Right atrium auricular region (tissue), 2 donors: ENCODE results near the gene UTS2. TPM values are rescaled to one million over a fixed set of nuclear protein-coding genes. Genes with fewer than 3 reads are reported as not detected.

Experiments
- DNase-seq: peaks from one replicate; pipeline ENCODE4 v3.0.0-alpha.2; 2019; ENCODE audit warnings: low spot score
- H3K27ac ChIP-seq, 2 donors: fragments of 200-600 bp; sonication (generic); 1 replicate in 1 of 2; 2 replicates in 1 of 2; pipeline ENCODE4 v1.5.1; 2016 to 2019
- H3K27me3 ChIP-seq, 2 donors: fragments of 200-600 bp; sonication (generic); one replicate each; pipeline versions ENCODE4 v1.5.1 to v1.6.0; 2017 to 2019
- H3K36me3 ChIP-seq: fragments of 200-600 bp; sonication (generic); one replicate; pipeline ENCODE4 v1.5.1; 2016
- H3K4me1 ChIP-seq, 2 donors: fragments of 200-600 bp; sonication (generic); one replicate each; pipeline versions ENCODE4 v1.5.1 to v1.6.0; 2017 to 2019
- H3K4me3 ChIP-seq, 2 donors: fragments of 200-600 bp; sonication (generic); 1 replicate in 1 of 2; 2 replicates in 1 of 2; pipeline ENCODE4 v1.5.1; 2017 to 2019; ENCODE audit warnings: mild to moderate bottlenecking in 1 of 2, moderate library complexity in 1 of 2
- H3K9me3 ChIP-seq, 2 donors: fragments of 200-600 bp; sonication (generic); one replicate each; pipeline ENCODE4 v1.5.1; 2019
- CTCF ChIP-seq, 2 donors: fragments of 200-600 bp; sonication (generic); IDR thresholded peaks; one replicate each; pipeline ENCODE4 v1.5.1; 2019; ENCODE audit warnings: antibody characterized with exemption in 2 of 2
- total RNA-seq, 2 donors: library from RNA; depleted of rRNA; stranded (reverse); fragments of >200 nt; gene quantifications; one replicate each; pipeline ENCODE4 v1.1.0, GENCODE V29; 2016

The UTS2 gene
- total RNA-seq, result not detected

DNA sequence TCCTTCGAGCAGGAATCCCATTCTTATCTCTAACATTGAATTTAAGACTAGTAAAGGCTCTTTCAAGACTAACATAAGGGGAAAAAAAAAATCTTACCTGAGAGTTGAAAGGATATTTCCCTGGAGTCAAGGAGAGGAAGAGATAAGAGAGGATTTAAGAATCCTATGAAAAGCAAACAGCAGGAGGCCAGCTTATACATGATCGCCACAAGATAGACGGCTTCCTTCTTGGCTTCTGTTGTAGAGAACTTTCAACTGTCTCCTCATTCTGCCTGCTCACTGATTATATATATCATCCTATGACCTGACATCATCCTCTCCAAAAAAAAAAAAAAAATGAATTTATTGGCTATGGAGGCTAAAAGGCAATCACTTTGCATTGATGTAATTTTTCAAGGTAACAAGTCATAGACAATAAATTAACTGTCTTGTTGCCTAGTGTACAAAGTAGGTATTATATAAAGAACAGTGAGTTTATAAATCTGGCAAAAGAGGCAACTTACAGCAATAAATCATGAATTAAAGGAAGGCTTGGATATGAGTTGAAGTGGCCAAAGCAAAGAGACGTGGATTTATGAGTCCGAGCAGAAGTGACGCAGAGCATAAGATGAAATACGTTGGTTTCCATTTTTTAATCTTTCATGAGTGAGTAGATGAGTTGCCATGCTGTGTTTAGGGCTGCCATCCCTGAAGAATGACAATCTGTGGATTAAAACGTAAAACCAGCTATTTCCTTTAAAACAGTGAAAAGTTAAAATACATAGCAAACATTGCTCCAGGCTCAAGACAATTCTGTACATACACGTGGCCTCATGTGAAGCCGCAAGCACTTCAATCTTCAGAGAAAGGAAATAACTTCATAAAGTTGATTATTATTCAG is at the start of gene UTS2:
UTS2 (minus strand) TSS at position 262 of the 880 bp plus-strand sequence; CDS start at position 200, 62 bp downstream.
- DNase-seq, result no peak
- TF ChIP-seq CTCF (IDR thresholded peaks at IDR 0.05), result no peak
- no peaks in the 10 kb centered on the region for H3K9me3 ChIP-seq
- no peaks in the 10 kb centered on the region for H3K27me3 ChIP-seq
- no peaks in the 10 kb centered on the region for H3K36me3 ChIP-seq
- H3K4me3 ChIP-seq, result no peak within 1 kb of the TSS
- no peak within 1 kb of the TSS for H3K27ac ChIP-seq
- H3K4me1 ChIP-seq, result no peaks in the 10 kb centered on the region

DNA sequence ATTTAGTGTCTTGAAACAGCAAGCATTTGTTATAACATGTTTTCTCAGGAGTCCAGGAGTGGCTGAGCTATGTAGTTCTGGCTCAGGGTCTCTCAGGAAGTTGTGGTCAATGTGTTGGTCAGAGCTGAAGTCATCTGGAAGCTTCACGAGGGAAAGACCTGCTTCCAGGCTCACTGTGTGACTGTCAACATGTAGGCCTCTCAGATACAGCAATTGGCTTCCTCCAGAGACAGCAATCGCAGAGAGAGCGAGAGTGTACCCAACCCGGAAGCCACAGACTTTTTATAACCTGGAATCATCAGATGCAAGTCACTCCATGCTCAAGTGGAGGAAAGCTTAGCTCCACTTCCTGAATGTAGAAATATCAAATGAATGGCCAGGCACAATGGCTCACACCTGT is 46.9 kb upstream of the UTS2 start:
- no peak for TF ChIP-seq CTCF (IDR thresholded peaks at IDR 0.05)
- Histone ChIP-seq H3K4me3 (no peak overlapping the region), H3K36me3 (no peaks in the 10 kb centered on the region), H3K27me3 (no peaks in the 10 kb centered on the region), H3K9me3 (no peaks in the 10 kb centered on the region), H3K27ac (no peak overlapping the region), H3K4me1 (peaks cover 0 to 4% of the 10 kb centered on the region in 2 donors)
- no peak for DNase-seq

DNA sequence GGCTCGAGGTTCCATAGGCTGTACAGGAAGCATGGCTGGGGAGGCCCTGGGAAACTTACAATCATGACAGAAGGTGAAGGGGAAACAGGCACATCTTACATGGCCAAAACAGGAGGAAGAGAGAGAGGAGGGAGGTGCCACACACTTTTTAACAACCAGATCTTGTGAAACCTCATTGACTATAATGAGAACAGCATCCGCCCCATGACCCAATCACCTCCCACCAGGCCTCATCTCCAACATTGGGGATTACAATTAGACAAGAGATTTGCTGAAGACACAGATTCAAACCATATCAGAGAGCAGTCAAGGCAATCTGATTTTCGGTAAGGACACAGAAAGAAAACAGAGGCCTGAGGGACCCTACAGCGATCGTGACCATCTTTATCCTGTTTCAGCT is 46.1 kb upstream of the UTS2 start:
- H3K36me3 ChIP-seq, result no peaks in the 10 kb centered on the region
- peaks cover 0 to 4% of the 10 kb centered on the region in 2 donors for H3K4me1 ChIP-seq
- H3K27me3 ChIP-seq, result no peaks in the 10 kb centered on the region
- TF ChIP-seq CTCF (IDR thresholded peaks at IDR 0.05), result no peak
- no peak for DNase-seq
- no peaks in the 10 kb centered on the region for H3K9me3 ChIP-seq
- H3K27ac ChIP-seq, result no peak overlapping the region
- no peak overlapping the region for H3K4me3 ChIP-seq

DNA sequence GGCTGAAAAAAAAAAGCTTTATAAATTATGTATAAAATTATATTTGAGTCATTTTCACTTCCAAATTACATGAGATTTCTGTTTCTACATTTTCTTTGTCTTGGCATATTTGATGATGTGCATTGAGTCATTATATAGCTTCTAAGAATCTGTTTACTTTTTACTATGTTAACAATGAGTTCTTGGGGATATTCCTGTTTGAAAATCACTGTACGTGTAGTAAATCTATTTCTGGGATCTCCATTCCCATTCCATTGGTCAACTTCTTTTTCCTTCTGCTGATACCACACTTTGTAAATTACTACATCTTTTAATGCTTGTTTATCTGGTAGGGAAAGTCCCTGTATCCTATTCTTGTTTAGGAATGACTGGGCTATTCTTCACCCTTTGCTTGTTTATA is 44.1 kb upstream of the UTS2 start:
- H3K4me1 ChIP-seq, result no peaks in the 10 kb centered on the region
- no peaks in the 10 kb centered on the region for H3K27me3 ChIP-seq
- H3K36me3 ChIP-seq, result no peaks in the 10 kb centered on the region
- H3K4me3 ChIP-seq, result no peak overlapping the region
- no peaks in the 10 kb centered on the region for H3K9me3 ChIP-seq
- no peak for TF ChIP-seq CTCF (IDR thresholded peaks at IDR 0.05)
- H3K27ac ChIP-seq, result no peak overlapping the region
- no peak for DNase-seq

DNA sequence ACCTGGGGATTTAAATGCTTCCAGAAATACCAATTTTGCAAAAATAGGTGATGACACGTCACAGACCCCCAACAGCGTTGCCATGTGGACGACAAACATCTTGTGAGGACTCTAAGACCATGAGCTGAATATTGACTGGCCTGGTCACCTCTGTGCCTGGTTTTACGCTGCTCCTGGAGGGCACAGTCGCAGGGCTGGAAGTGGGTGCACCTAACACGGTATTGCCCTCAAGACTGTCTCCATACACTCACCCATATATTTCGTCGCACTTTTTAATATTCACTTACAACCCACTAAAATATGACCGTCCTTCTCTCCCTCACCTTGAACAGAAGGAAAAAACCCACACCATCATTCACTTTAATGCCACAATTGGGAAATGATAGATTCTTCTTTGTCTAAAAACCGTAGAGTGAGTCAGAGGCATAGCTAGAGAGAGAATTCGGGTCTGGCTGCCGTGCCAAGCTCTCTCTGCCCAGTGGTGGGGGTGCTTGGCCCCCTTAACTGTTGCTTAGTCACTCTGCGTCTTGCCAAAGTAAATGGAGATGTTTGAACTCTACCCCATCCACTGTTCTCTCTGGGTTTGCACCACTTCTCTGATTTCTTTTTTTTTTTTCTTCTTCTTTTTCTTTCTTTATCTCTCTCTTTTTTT is 40.8 kb upstream of the UTS2 start:
- TF ChIP-seq CTCF (IDR thresholded peaks at IDR 0.05), result no peak
- H3K27me3 ChIP-seq, result no peaks in the 10 kb centered on the region
- no peaks in the 10 kb centered on the region for H3K9me3 ChIP-seq
- no peaks in the 10 kb centered on the region for H3K4me1 ChIP-seq
- no peak for DNase-seq
- H3K27ac ChIP-seq, result no peak overlapping the region
- H3K4me3 ChIP-seq, result no peak overlapping the region
- H3K36me3 ChIP-seq, result no peaks in the 10 kb centered on the region
